ENCODE results near the gene ZKSCAN4. TPM values are rescaled to one million over a fixed set of nuclear protein-coding genes. Genes with fewer than 3 reads are reported as not detected.

ZKSCAN4 gene
- total RNA-seq, 2 experiments from 2014 or later: 3.5 TPM

GRCh38 chr6:28215425-28215824, 36.6 kb downstream of the ZKSCAN4 start:
- no peak overlapping the region for H3K27ac Mint-ChIP-seq
- H3K4me3 Mint-ChIP-seq: peak overlapping the region; percentile 7
- H3K27me3 Mint-ChIP-seq (ENCODE audit: low read depth): peaks cover 75% of the 10 kb centered on the region
- DNase-seq: peak; percentile 13
- no peaks in the 10 kb centered on the region for H3K9me3 Mint-ChIP-seq
- H3K36me3 Mint-ChIP-seq (ENCODE audit: low read depth): no peaks in the 10 kb centered on the region
- peaks cover 13% of the 10 kb centered on the region for H3K4me1 Mint-ChIP-seq (ENCODE audit: low read depth)
- intact Hi-C loops (cut with micrococcal nuclease): no loop called here
- CTCF ChIA-PET: no interaction called here

- peaks cover 72% of the 10 kb centered on the region for H3K27me3 Mint-ChIP-seq (ENCODE audit: low read depth)
- peaks cover 14% of the 10 kb centered on the region for H3K4me1 Mint-ChIP-seq (ENCODE audit: low read depth)
- H3K27ac Mint-ChIP-seq: no peak overlapping the region
- CTCF ChIA-PET: interaction anchor here (0.6 kb wide), 1 partner anchor 343 kb away, joined by 4 read pairs; no protein-coding TSS in a partner anchor
- no peak overlapping the region for H3K4me3 Mint-ChIP-seq
- no peaks in the 10 kb centered on the region for H3K9me3 Mint-ChIP-seq
- intact Hi-C loops (cut with micrococcal nuclease): loop anchor here (2.0 to 5.0 kb wide), 6 partner anchors 54 to 461 kb away; partner anchors contain the start of genes ZNF165 and ZSCAN26
- H3K36me3 Mint-ChIP-seq (ENCODE audit: low read depth): no peaks in the 10 kb centered on the region
- DNase-seq: no peak
Measured at GRCh38 chr6:28213213-28213523, 38.9 kb downstream of the ZKSCAN4 start.

GRCh38 chr6:28212510-28213212, 39.4 kb downstream of the ZKSCAN4 start:
- intact Hi-C loops (cut with micrococcal nuclease): loop anchor here (2.0 to 5.0 kb wide), 6 partner anchors 55 to 460 kb away; partner anchors contain the start of genes ZNF165 and ZSCAN26
- peak; percentile 86 for DNase-seq
- H3K27ac Mint-ChIP-seq: peak overlapping the region; percentile 38
- H3K36me3 Mint-ChIP-seq (ENCODE audit: low read depth): no peaks in the 10 kb centered on the region
- CTCF ChIA-PET: interaction anchor here (0.6 kb wide), 1 partner anchor 342 kb away, joined by 4 read pairs; no protein-coding TSS in a partner anchor
- peaks cover 18% of the 10 kb centered on the region for H3K4me1 Mint-ChIP-seq (ENCODE audit: low read depth)
- peak overlapping the region; percentile 70 for H3K4me3 Mint-ChIP-seq
- peaks cover 72% of the 10 kb centered on the region for H3K27me3 Mint-ChIP-seq (ENCODE audit: low read depth)
- H3K9me3 Mint-ChIP-seq: no peaks in the 10 kb centered on the region

GRCh38 chr6:28211840-28212509, 40.1 kb downstream of the ZKSCAN4 start:
- H3K9me3 Mint-ChIP-seq: no peaks in the 10 kb centered on the region
- CTCF ChIA-PET: interaction anchor here (0.7 kb wide), 1 partner anchor 13 kb away, joined by 13 read pairs; no protein-coding TSS in a partner anchor
- peak; percentile 30 for DNase-seq
- intact Hi-C loops (cut with micrococcal nuclease): loop anchor here (2.0 to 5.0 kb wide), 6 partner anchors 55 to 460 kb away; partner anchors contain the start of genes ZNF165 and ZSCAN26
- no peak overlapping the region for H3K27ac Mint-ChIP-seq
- peak overlapping the region; percentile 70 for H3K4me3 Mint-ChIP-seq
- H3K36me3 Mint-ChIP-seq (ENCODE audit: low read depth): no peaks in the 10 kb centered on the region
- peaks cover 76% of the 10 kb centered on the region for H3K27me3 Mint-ChIP-seq (ENCODE audit: low read depth)
- peaks cover 24% of the 10 kb centered on the region for H3K4me1 Mint-ChIP-seq (ENCODE audit: low read depth)

GRCh38 chr6:28209753-28210535, 42.1 kb downstream of the ZKSCAN4 start:
- CTCF ChIA-PET: interaction anchor here (0.7 kb wide), 1 partner anchor 404 kb away, joined by 3 read pairs; no protein-coding TSS in a partner anchor
- Mint-ChIP-seq H3K27me3 (ENCODE audit: low read depth) (peaks cover 77% of the 10 kb centered on the region), H3K4me3 (no peak overlapping the region)

GRCh38 chr6:28208111-28208659, 43.9 kb downstream of the ZKSCAN4 start:
- DNase-seq: no peak
- peaks cover 24% of the 10 kb centered on the region for H3K4me1 Mint-ChIP-seq (ENCODE audit: low read depth)
- H3K36me3 Mint-ChIP-seq (ENCODE audit: low read depth): no peaks in the 10 kb centered on the region
- CTCF ChIA-PET: no interaction called here
- intact Hi-C loops (cut with micrococcal nuclease): no loop called here
- peak overlapping the region; percentile 71 for H3K4me3 Mint-ChIP-seq
- H3K9me3 Mint-ChIP-seq: peaks cover 3% of the 10 kb centered on the region
- H3K27me3 Mint-ChIP-seq (ENCODE audit: low read depth): peaks cover 69% of the 10 kb centered on the region
- no peak overlapping the region for H3K27ac Mint-ChIP-seq

More at GRCh38 chr6:28209753-28210535, 42.1 kb downstream of the ZKSCAN4 start:
- Mint-ChIP-seq H3K27ac (no peak overlapping the region), H3K36me3 (ENCODE audit: low read depth) (no peaks in the 10 kb centered on the region), H3K4me1 (ENCODE audit: low read depth) (peaks cover 24% of the 10 kb centered on the region), H3K9me3 (no peaks in the 10 kb centered on the region)
- intact Hi-C loops (cut with micrococcal nuclease): loop anchor here (5.0 kb wide), 3 partner anchors 57 to 458 kb away; partner anchors contain the start of gene ZSCAN26
- no peak for DNase-seq

- Mint-ChIP-seq H3K4me3 (peak overlapping the region; percentile 71), H3K4me1 (ENCODE audit: low read depth) (peaks cover 21% of the 10 kb centered on the region), H3K27ac (no peak overlapping the region), H3K9me3 (peaks cover 3% of the 10 kb centered on the region), H3K36me3 (ENCODE audit: low read depth) (no peaks in the 10 kb centered on the region), H3K27me3 (ENCODE audit: low read depth) (peaks cover 64% of the 10 kb centered on the region)
- intact Hi-C loops (cut with micrococcal nuclease): no loop called here
- peak; percentile 39 for DNase-seq
- CTCF ChIA-PET: no interaction called here
Measured at GRCh38 chr6:28207510-28208110, 44.5 kb downstream of the ZKSCAN4 start.

GRCh38 chr6:28206928-28207509, 45.0 kb downstream of the ZKSCAN4 start:
- Mint-ChIP-seq H3K4me1 (ENCODE audit: low read depth) (peaks cover 16% of the 10 kb centered on the region), H3K27ac (no peak overlapping the region), H3K9me3 (peaks cover 3% of the 10 kb centered on the region), H3K36me3 (ENCODE audit: low read depth) (no peaks in the 10 kb centered on the region), H3K4me3 (peak overlapping the region; percentile 71), H3K27me3 (ENCODE audit: low read depth) (peaks cover 58% of the 10 kb centered on the region)
- intact Hi-C loops (cut with micrococcal nuclease): no loop called here
- no peak for DNase-seq
- CTCF ChIA-PET: no interaction called here

GRCh38 chr6:28206527-28206926, 45.5 kb downstream of the ZKSCAN4 start:
- DNase-seq: no peak
- Mint-ChIP-seq H3K27me3 (ENCODE audit: low read depth) (peaks cover 53% of the 10 kb centered on the region), H3K9me3 (peaks cover 3% of the 10 kb centered on the region), H3K27ac (no peak overlapping the region), H3K4me1 (ENCODE audit: low read depth) (peaks cover 11% of the 10 kb centered on the region), H3K36me3 (ENCODE audit: low read depth) (no peaks in the 10 kb centered on the region), H3K4me3 (no peak overlapping the region)
- CTCF ChIA-PET: no interaction called here
- intact Hi-C loops (cut with micrococcal nuclease): no loop called here

GRCh38 chr6:28205879-28206278, 46.2 kb downstream of the ZKSCAN4 start:
- no peaks in the 10 kb centered on the region for H3K36me3 Mint-ChIP-seq (ENCODE audit: low read depth)
- peaks cover 3% of the 10 kb centered on the region for H3K9me3 Mint-ChIP-seq
- intact Hi-C loops (cut with micrococcal nuclease): no loop called here
- H3K4me1 Mint-ChIP-seq (ENCODE audit: low read depth): peaks cover 11% of the 10 kb centered on the region
- DNase-seq: no peak
- no peak overlapping the region for H3K4me3 Mint-ChIP-seq
- H3K27me3 Mint-ChIP-seq (ENCODE audit: low read depth): peaks cover 48% of the 10 kb centered on the region
- no peak overlapping the region for H3K27ac Mint-ChIP-seq
- CTCF ChIA-PET: no interaction called here

GRCh38 chr6:28203201-28203600, 48.9 kb downstream of the ZKSCAN4 start:
- no peak for DNase-seq
- Mint-ChIP-seq H3K9me3 (peaks cover 8% of the 10 kb centered on the region), H3K4me1 (ENCODE audit: low read depth) (peaks cover 10% of the 10 kb centered on the region), H3K27ac (no peak overlapping the region), H3K4me3 (no peak overlapping the region), H3K27me3 (ENCODE audit: low read depth) (peaks cover 53% of the 10 kb centered on the region), H3K36me3 (ENCODE audit: low read depth) (peaks cover 5% of the 10 kb centered on the region)
- intact Hi-C loops (cut with micrococcal nuclease): no loop called here
- CTCF ChIA-PET: no interaction called here

Measured in activated naive CD4-positive, alpha-beta T cell treated with anti-CD3 and anti-CD28 coated beads for 36 hours (primary cell).